ENCODE results near the gene NUDT19. TPM values are rescaled to one million over a fixed set of nuclear protein-coding genes. Genes with fewer than 3 reads are reported as not detected.

NUDT19 gene
- polyA plus RNA-seq, 1 donor (not counting 4 experiments of a cell fraction or from before 2014, with no cell fraction given), result 12.2 TPM

GRCh38 chr19:32662186-32662585 lies 29.4 kb upstream of the NUDT19 start:
- FAIRE-seq, result no peak
- no peaks in the 10 kb centered on the region for H3K27me3 ChIP-seq (ENCODE audit: control insufficient read depth, extremely low read depth, insufficient read depth, low read length)
- no peak for DNase-seq (ENCODE audit: low read depth, low spot score)
- H3K79me2 ChIP-seq (ENCODE audit: control insufficient read depth, insufficient read depth, low read length), result peaks cover 60% of the 10 kb centered on the region
- peaks cover 7 to 10% of the 10 kb centered on the region in 2 experiments for H3K36me3 ChIP-seq (ENCODE audit: control insufficient read depth in 2 of 2, extremely low read depth in 1 of 2, insufficient read depth in 2 of 2, low read length in 2 of 2)
- no peak overlapping the region for H3K4me2 ChIP-seq (ENCODE audit: control insufficient read depth, extremely low read depth, insufficient read depth, low read depth, low read length)
- H3K9me3 ChIP-seq (ENCODE audit: control insufficient read depth, low read depth, low read length), result no peaks in the 10 kb centered on the region
- H3K27ac ChIP-seq (ENCODE audit: control insufficient read depth, insufficient read depth, low read length), result no peak overlapping the region
- dilution Hi-C loops (cut with MboI; ENCODE audit: extremely low pct_ligation_motif_present, low sequenced_read_pairs), result no loop called here
- no peaks in the 10 kb centered on the region for H3K9me1 ChIP-seq (ENCODE audit: control insufficient read depth, extremely low read depth, insufficient read depth, low read length)
- no peaks in the 10 kb centered on the region for H3K4me1 ChIP-seq (ENCODE audit: control insufficient read depth, extremely low read depth, insufficient read depth, low read length)
- H4K20me1 ChIP-seq (ENCODE audit: control insufficient read depth, extremely low read depth, insufficient read depth, low read length), result peaks cover 6% of the 10 kb centered on the region
- H3K4me3 ChIP-seq (ENCODE audit: control insufficient read depth in 2 of 3, extremely low read depth in 1 of 3, insufficient read depth in 2 of 3, low read depth in 1 of 3, low read length in 3 of 3), result no peak overlapping the region
- no peak overlapping the region for H2AFZ ChIP-seq (ENCODE audit: control insufficient read depth, low read length)
- TF ChIP-seq CTCF (optimal IDR thresholded peaks at IDR 0.05 in 1 of 3, IDR thresholded peaks at IDR 0.05 in 1 of 3, conservative IDR thresholded peaks at IDR 0.05 in 1 of 3; ENCODE audit: extremely low read depth in 1 of 3, insufficient read depth in 2 of 3, low read length in 3 of 3), result no peak
- no peak overlapping the region for H3K9ac ChIP-seq (ENCODE audit: control insufficient read depth, extremely low read depth, insufficient read depth, low read length)

GRCh38 chr19:32666084-32666483 lies 25.5 kb upstream of the NUDT19 start:
- H3K4me3 ChIP-seq (ENCODE audit: control insufficient read depth in 2 of 3, extremely low read depth in 1 of 3, insufficient read depth in 2 of 3, low read depth in 1 of 3, low read length in 3 of 3), result no peak overlapping the region
- H3K27ac ChIP-seq (ENCODE audit: control insufficient read depth, insufficient read depth, low read length), result no peak overlapping the region
- dilution Hi-C loops (cut with MboI; ENCODE audit: extremely low pct_ligation_motif_present, low sequenced_read_pairs), result no loop called here
- peaks cover 9% of the 10 kb centered on the region for H4K20me1 ChIP-seq (ENCODE audit: control insufficient read depth, extremely low read depth, insufficient read depth, low read length)
- peaks cover 86% of the 10 kb centered on the region for H3K79me2 ChIP-seq (ENCODE audit: control insufficient read depth, insufficient read depth, low read length)
- no peak overlapping the region for H2AFZ ChIP-seq (ENCODE audit: control insufficient read depth, low read length)
- H3K9me3 ChIP-seq (ENCODE audit: control insufficient read depth, low read depth, low read length), result no peaks in the 10 kb centered on the region
- FAIRE-seq (no peak), DNase-seq (ENCODE audit: low read depth, low spot score) (no peak)
- no peak overlapping the region for H3K9ac ChIP-seq (ENCODE audit: control insufficient read depth, extremely low read depth, insufficient read depth, low read length)
- no peaks in the 10 kb centered on the region for H3K4me1 ChIP-seq (ENCODE audit: control insufficient read depth, extremely low read depth, insufficient read depth, low read length)
- TF ChIP-seq CTCF (optimal IDR thresholded peaks at IDR 0.05 in 1 of 3, IDR thresholded peaks at IDR 0.05 in 1 of 3, conservative IDR thresholded peaks at IDR 0.05 in 1 of 3; ENCODE audit: extremely low read depth in 1 of 3, insufficient read depth in 2 of 3, low read length in 3 of 3) (no peak), EZH2 (IDR thresholded peaks at IDR 0.05; ENCODE audit: low read length) (no peak)
- H3K36me3 ChIP-seq (ENCODE audit: control insufficient read depth in 2 of 2, extremely low read depth in 1 of 2, insufficient read depth in 2 of 2, low read length in 2 of 2), result peaks cover 2 to 6% of the 10 kb centered on the region in 2 experiments
- H3K27me3 ChIP-seq (ENCODE audit: control insufficient read depth, extremely low read depth, insufficient read depth, low read length), result no peaks in the 10 kb centered on the region
- H3K9me1 ChIP-seq (ENCODE audit: control insufficient read depth, extremely low read depth, insufficient read depth, low read length), result no peaks in the 10 kb centered on the region
- H3K4me2 ChIP-seq (ENCODE audit: control insufficient read depth, extremely low read depth, insufficient read depth, low read depth, low read length), result no peak overlapping the region

Data from keratinocyte (primary cell).